BLaER1 (cell line): Measurements from ENCODE around the gene PTPRM.

Experiments
- H3K27ac ChIP-seq: shearing (Covaris generic); formaldehyde crosslinking; 2 replicates; pipeline ENCODE4 v1.8.1; 2022
- H3K27me3 ChIP-seq: shearing (Covaris generic); formaldehyde crosslinking; 2 replicates; pipeline ENCODE4 v1.8.1; 2022
- H3K36me3 ChIP-seq: shearing (Covaris generic); formaldehyde crosslinking; 2 replicates; pipeline ENCODE4 v1.8.1; 2022
- H3K4me1 ChIP-seq: shearing (Covaris generic); formaldehyde crosslinking; 2 replicates; pipeline ENCODE4 v1.8.1; 2022
- H3K4me2 ChIP-seq: shearing (Covaris generic); formaldehyde crosslinking; 2 replicates; pipeline ENCODE4 v1.8.1; 2022
- H3K4me3 ChIP-seq: shearing (Covaris generic); formaldehyde crosslinking; 2 replicates; pipeline ENCODE4 v1.8.1; 2022
- H3K9ac ChIP-seq: shearing (Covaris generic); formaldehyde crosslinking; 2 replicates; pipeline ENCODE4 v1.8.1; 2022
- H3K9me3 ChIP-seq: shearing (Covaris generic); formaldehyde crosslinking; 2 replicates; pipeline ENCODE4 v1.8.1; 2022
- H4K20me1 ChIP-seq: shearing (Covaris generic); formaldehyde crosslinking; 2 replicates; pipeline ENCODE4 v1.8.1; 2022
- Cebpa-rat ChIP-seq: shearing (Covaris generic); IDR thresholded peaks from 2 replicates; pipeline ENCODE4 v1.8.1; 2022

Gene PTPRM

DNA sequence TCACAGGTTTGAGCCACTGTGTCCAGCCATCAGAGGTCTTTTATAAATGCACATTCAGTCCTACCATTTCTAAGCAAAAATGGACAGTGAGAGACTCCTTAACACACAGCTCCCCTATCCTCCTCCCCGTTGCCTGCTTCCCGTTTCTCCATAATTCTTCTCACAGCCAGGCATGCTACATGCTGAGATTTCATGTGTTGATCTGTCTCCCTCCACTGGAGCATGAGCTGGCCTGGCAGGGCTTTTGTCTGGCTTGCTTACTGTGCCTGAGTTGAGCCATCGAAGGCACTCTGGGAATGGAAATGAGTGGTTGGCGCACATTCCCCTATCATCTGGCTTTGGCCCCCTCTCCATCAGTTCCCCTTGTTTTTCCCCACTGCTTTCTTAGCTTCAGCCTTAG lies 413.5 kb downstream of the PTPRM start:
- Histone ChIP-seq H3K4me2 (no peak overlapping the region), H3K27ac (no peak overlapping the region), H3K4me3 (no peak overlapping the region), H3K27me3 (no peaks in the 10 kb centered on the region), H4K20me1 (no peaks in the 10 kb centered on the region), H3K9ac (no peak overlapping the region), H3K9me3 (no peaks in the 10 kb centered on the region), H3K36me3 (no peaks in the 10 kb centered on the region), H3K4me1 (no peaks in the 10 kb centered on the region)
- TF ChIP-seq Cebpa-rat: no peak

- no peaks in the 10 kb centered on the region for H4K20me1 ChIP-seq
- no peaks in the 10 kb centered on the region for H3K36me3 ChIP-seq
- H3K27ac ChIP-seq: no peak overlapping the region
- H3K4me3 ChIP-seq: no peak overlapping the region
- no peaks in the 10 kb centered on the region for H3K9me3 ChIP-seq
- no peak overlapping the region for H3K4me2 ChIP-seq
- no peaks in the 10 kb centered on the region for H3K4me1 ChIP-seq
- TF ChIP-seq Cebpa-rat: no peak
- H3K27me3 ChIP-seq: no peaks in the 10 kb centered on the region
- H3K9ac ChIP-seq: no peak overlapping the region
These were observed 415.1 kb downstream of the PTPRM start for GRCh38 chr18:7982216-7982615.

- Histone ChIP-seq H3K4me3 (no peak overlapping the region), H3K9me3 (no peaks in the 10 kb centered on the region), H3K4me1 (no peaks in the 10 kb centered on the region), H4K20me1 (no peaks in the 10 kb centered on the region), H3K36me3 (no peaks in the 10 kb centered on the region), H3K9ac (no peak overlapping the region), H3K27ac (no peak overlapping the region), H3K27me3 (no peaks in the 10 kb centered on the region), H3K4me2 (no peak overlapping the region)
- no peak for TF ChIP-seq Cebpa-rat
These were observed 420.3 kb downstream of the PTPRM start for GRCh38 chr18:7987284-7987976.

DNA sequence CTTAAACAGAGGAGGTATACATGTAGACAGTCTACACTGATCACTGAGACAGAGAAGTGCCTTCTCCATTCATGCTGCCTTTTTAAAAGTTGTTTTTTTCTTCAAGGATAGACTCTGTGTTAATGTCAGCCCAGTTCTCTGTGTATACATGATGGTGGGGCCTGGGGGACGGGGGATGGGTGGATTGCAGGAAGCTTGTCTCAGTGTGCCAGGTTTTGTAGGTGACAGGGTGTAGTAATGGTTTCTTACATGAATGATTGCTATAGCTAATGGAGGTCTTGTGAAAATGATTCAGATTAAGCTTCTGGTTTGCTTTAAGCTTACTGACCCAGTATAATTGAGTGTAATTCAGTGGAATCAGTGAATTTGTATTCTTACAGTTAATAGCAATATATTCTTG lies 423.6 kb downstream of the PTPRM start:
- Histone ChIP-seq H3K4me1 (no peaks in the 10 kb centered on the region), H3K27me3 (no peaks in the 10 kb centered on the region), H3K36me3 (no peaks in the 10 kb centered on the region), H3K9ac (no peak overlapping the region), H3K4me3 (no peak overlapping the region), H3K27ac (no peak overlapping the region), H3K9me3 (no peaks in the 10 kb centered on the region), H3K4me2 (no peak overlapping the region), H4K20me1 (no peaks in the 10 kb centered on the region)
- TF ChIP-seq Cebpa-rat: no peak

- no peak overlapping the region for H3K27ac ChIP-seq
- H3K4me3 ChIP-seq: no peak overlapping the region
- H3K36me3 ChIP-seq: no peaks in the 10 kb centered on the region
- H3K27me3 ChIP-seq: peaks cover 3% of the 10 kb centered on the region
- no peak overlapping the region for H3K9ac ChIP-seq
- no peak for TF ChIP-seq Cebpa-rat
- H3K9me3 ChIP-seq: no peaks in the 10 kb centered on the region
- no peak overlapping the region for H3K4me2 ChIP-seq
- no peaks in the 10 kb centered on the region for H3K4me1 ChIP-seq
- H4K20me1 ChIP-seq: no peaks in the 10 kb centered on the region
These were observed 434.7 kb downstream of the PTPRM start for GRCh38 chr18:8001711-8002301.

DNA sequence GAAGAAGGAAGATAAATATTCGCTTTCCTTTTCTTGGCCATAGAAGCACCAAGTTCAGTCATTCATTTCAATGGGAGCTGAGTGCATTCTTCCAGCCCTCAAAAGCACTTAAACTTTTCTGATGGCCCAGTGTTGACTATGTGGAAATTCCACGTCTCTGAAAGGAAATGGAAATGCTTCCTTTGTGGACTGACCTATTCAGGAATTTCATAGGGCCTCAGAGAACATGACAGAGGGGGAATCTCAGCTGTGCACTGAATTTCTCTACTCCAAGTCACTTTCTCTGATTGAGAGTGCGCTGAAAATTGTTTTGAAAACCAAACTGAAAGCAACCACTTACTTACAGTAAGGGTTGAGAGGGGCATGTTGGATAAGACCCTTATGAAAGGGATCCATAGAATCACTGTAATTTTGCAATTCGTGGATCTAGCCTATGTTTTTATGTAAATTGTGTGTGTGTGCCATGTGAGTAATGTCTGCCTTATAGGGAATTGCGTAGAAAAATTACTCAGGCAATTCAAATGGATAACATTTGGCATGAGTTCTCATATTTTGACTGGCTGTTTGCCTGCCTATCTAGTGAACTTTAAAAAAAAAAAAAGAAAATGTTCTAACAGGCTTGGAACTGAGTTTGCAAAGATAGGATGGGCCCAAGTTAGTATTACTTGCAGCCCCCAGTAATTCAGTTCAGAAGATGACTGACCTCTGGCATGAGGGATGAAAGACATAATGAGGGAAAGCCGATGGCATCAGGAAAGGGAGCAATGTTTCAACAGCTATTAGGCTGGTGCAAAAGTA lies 437.0 kb downstream of the PTPRM start:
- Histone ChIP-seq H3K9me3 (no peaks in the 10 kb centered on the region), H3K36me3 (no peaks in the 10 kb centered on the region), H3K4me3 (no peak overlapping the region), H4K20me1 (no peaks in the 10 kb centered on the region), H3K9ac (no peak overlapping the region), H3K4me1 (no peaks in the 10 kb centered on the region), H3K27me3 (peaks cover 3% of the 10 kb centered on the region), H3K27ac (no peak overlapping the region), H3K4me2 (no peak overlapping the region)
- TF ChIP-seq Cebpa-rat: no peak

GRCh38 chr18:8004792-8005191 lies 437.7 kb downstream of the PTPRM start:
- peaks cover 3% of the 10 kb centered on the region for H3K27me3 ChIP-seq
- no peaks in the 10 kb centered on the region for H4K20me1 ChIP-seq
- H3K9ac ChIP-seq: no peak overlapping the region
- H3K36me3 ChIP-seq: no peaks in the 10 kb centered on the region
- no peak overlapping the region for H3K4me2 ChIP-seq
- H3K27ac ChIP-seq: no peak overlapping the region
- H3K4me1 ChIP-seq: no peaks in the 10 kb centered on the region
- H3K9me3 ChIP-seq: no peaks in the 10 kb centered on the region
- H3K4me3 ChIP-seq: no peak overlapping the region
- no peak for TF ChIP-seq Cebpa-rat

DNA sequence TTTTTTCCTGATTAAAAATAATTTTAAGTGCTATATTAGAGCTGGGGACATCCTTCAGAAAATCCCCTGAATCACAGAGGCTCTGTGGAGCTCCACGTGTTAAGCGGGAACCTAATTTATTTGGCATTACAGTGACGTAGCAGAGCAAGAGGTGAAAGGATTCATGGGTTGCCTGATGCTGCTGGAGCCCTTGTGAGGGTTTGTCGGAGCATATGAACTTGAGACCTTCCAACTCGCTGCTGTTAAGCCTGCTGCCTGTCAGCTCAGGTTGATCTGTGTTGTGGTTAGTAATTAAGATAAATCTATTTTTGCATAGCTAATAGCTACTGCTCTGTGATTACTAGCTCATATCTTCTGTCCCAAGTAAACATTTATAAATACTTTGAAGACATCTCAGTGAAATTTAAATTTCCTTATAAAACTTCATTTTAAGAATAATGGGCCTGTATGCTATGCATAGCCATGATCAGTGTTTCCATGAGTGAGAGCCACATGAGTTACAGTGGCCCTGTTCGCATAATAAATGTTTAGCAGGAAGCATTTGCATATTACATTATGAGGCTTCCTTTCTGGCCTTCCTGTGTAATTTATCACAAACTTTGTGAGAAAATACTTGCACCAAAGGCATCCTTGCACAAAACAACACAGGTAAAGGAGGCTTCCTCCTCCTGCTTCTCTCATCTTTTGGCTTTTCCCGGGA lies 438.9 kb downstream of the PTPRM start:
- Histone ChIP-seq H4K20me1 (no peaks in the 10 kb centered on the region), H3K4me1 (no peaks in the 10 kb centered on the region), H3K36me3 (no peaks in the 10 kb centered on the region), H3K4me2 (no peak overlapping the region), H3K27ac (no peak overlapping the region), H3K4me3 (no peak overlapping the region), H3K27me3 (peaks cover 3% of the 10 kb centered on the region), H3K9me3 (no peaks in the 10 kb centered on the region), H3K9ac (no peak overlapping the region)
- no peak for TF ChIP-seq Cebpa-rat

DNA sequence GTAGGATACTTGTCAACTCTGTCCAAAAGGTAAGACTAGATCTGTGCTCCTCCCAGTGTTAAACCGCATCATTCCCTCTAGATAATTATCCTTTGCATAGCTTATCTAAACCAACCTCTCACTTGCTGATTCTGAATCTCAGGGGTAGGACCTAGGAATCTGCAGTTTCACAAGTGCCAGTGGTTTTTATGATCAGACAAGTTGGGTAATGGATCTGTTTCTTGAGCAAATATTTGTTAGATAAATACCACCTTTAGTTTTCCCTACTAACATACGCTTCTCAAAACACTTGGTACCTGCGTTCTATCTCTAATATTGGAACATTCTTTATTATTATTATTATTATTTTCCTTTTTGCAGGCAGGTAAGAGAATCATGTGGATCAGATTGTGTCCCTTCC lies 439.9 kb downstream of the PTPRM start:
- Histone ChIP-seq H4K20me1 (no peaks in the 10 kb centered on the region), H3K4me1 (no peaks in the 10 kb centered on the region), H3K27ac (no peak overlapping the region), H3K4me3 (no peak overlapping the region), H3K4me2 (no peak overlapping the region), H3K36me3 (no peaks in the 10 kb centered on the region), H3K9me3 (no peaks in the 10 kb centered on the region), H3K27me3 (no peaks in the 10 kb centered on the region), H3K9ac (no peak overlapping the region)
- TF ChIP-seq Cebpa-rat: no peak

GRCh38 chr18:8008033-8008432 lies 440.9 kb downstream of the PTPRM start:
- H3K27ac ChIP-seq: no peak overlapping the region
- H3K4me3 ChIP-seq: no peak overlapping the region
- H3K9me3 ChIP-seq: no peaks in the 10 kb centered on the region
- no peak overlapping the region for H3K4me2 ChIP-seq
- no peaks in the 10 kb centered on the region for H3K36me3 ChIP-seq
- H3K27me3 ChIP-seq: no peaks in the 10 kb centered on the region
- no peaks in the 10 kb centered on the region for H3K4me1 ChIP-seq
- TF ChIP-seq Cebpa-rat: no peak
- H3K9ac ChIP-seq: no peak overlapping the region
- H4K20me1 ChIP-seq: no peaks in the 10 kb centered on the region
